ENCODE measurements around the gene GNL1. TPM values are rescaled to one million over a fixed set of nuclear protein-coding genes. Genes with fewer than 3 reads are reported as not detected.

GNL1 gene
- polyA plus RNA-seq, 1 of the 3 experiments (the other 2 are of a cell fraction) = 36.4 TPM

DNA sequence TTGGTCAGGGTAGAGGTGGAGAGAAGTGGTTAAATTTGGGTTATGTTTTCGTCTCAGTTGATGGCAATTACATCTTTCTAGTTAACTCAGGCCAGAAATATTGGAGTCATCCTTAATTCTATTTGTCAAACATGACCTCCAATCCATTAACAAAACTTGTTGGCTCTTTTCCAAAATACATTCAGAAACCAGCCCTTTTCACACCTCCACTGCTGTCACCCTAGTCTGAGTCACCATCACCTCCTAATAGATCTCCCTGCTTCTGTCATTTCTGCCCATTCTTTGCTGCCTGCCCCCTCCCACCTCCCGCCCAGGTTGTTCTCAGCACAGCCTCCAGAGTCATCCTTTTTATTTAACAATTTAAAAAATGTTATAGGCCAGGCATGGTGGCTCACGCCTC, 12.0 kb upstream of the GNL1 start (continued):
- TF ChIP-seq, protein P1, sequence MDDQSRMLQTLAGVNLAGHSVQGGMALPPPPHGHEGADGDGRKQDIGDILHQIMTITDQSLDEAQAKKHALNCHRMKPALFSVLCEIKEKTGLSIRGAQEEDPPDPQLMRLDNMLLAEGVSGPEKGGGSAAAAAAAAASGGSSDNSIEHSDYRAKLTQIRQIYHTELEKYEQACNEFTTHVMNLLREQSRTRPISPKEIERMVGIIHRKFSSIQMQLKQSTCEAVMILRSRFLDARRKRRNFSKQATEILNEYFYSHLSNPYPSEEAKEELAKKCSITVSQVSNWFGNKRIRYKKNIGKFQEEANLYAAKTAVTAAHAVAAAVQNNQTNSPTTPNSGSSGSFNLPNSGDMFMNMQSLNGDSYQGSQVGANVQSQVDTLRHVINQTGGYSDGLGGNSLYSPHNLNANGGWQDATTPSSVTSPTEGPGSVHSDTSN (IDR thresholded peaks at IDR 0.05) = no peak
- no peak for TF ChIP-seq RAD21 (IDR thresholded peaks at IDR 0.05; ENCODE audit: low read length)
- no peak for TF ChIP-seq SMC3 (IDR thresholded peaks at IDR 0.05; ENCODE audit: low read depth, low read length)
- TF ChIP-seq GABPA (IDR thresholded peaks at IDR 0.05; ENCODE audit: low read depth) = no peak

DNA sequence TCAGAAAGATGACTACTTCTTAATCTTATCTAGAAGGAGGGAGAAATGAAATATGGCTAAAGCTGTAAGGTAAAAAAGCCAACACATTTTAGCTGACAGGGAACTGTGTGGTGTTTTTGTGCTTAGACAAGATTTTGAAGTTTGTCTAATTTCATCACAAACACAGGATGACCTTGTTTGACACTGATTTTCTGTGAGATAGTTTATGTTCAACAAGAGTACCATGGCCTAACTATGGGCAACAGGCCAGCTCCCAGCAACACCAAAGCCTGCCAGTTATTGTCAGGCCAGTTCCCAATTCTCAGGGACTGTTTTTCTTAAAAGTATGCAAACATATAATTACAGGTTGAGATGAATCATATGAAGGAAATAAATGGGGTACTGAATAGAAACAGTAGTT, 9.5 kb upstream of the GNL1 start:
- TF ChIP-seq EZH2phosphoT487 (IDR thresholded peaks at IDR 0.05; ENCODE audit: borderline replicate concordance, low read depth) (no peak), FOXM1 (IDR thresholded peaks at IDR 0.05; ENCODE audit: low read depth) (no peak), MXI1 (IDR thresholded peaks at IDR 0.05; ENCODE audit: low read depth, low read length) (no peak), TEAD4 (IDR thresholded peaks at IDR 0.05; ENCODE audit: borderline replicate concordance, insufficient read depth) (no peak), NRF1 (IDR thresholded peaks at IDR 0.05; ENCODE audit: low read depth, low read length) (no peak), CHD2 (IDR thresholded peaks at IDR 0.05; ENCODE audit: low read length, partially characterized antibody) (no peak), TAF1 (IDR thresholded peaks at IDR 0.05; ENCODE audit: borderline replicate concordance, low read depth, low read length) (no peak), RCOR1 (IDR thresholded peaks at IDR 0.05; ENCODE audit: low read length) (no peak), JUND (IDR thresholded peaks at IDR 0.05) (no peak), RXRA (IDR thresholded peaks at IDR 0.05; ENCODE audit: borderline replicate concordance, low read depth) (no peak), RFX5 (IDR thresholded peaks at IDR 0.05; ENCODE audit: low read length) (no peak), NFIC (IDR thresholded peaks at IDR 0.05; ENCODE audit: borderline replicate concordance) (no peak), FOXJ3 (CRISPR knock-in tag; IDR thresholded peaks at IDR 0.05) (no peak)
- TF ChIP-seq, protein P1 (IDR thresholded peaks at IDR 0.05) = no peak
- TF ChIP-seq, protein P2, sequence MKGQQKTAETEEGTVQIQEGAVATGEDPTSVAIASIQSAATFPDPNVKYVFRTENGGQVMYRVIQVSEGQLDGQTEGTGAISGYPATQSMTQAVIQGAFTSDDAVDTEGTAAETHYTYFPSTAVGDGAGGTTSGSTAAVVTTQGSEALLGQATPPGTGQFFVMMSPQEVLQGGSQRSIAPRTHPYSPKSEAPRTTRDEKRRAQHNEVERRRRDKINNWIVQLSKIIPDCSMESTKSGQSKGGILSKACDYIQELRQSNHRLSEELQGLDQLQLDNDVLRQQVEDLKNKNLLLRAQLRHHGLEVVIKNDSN (IDR thresholded peaks at IDR 0.05; ENCODE audit: borderline replicate concordance, low read depth) = no peak
- TF ChIP-seq, protein P3, sequence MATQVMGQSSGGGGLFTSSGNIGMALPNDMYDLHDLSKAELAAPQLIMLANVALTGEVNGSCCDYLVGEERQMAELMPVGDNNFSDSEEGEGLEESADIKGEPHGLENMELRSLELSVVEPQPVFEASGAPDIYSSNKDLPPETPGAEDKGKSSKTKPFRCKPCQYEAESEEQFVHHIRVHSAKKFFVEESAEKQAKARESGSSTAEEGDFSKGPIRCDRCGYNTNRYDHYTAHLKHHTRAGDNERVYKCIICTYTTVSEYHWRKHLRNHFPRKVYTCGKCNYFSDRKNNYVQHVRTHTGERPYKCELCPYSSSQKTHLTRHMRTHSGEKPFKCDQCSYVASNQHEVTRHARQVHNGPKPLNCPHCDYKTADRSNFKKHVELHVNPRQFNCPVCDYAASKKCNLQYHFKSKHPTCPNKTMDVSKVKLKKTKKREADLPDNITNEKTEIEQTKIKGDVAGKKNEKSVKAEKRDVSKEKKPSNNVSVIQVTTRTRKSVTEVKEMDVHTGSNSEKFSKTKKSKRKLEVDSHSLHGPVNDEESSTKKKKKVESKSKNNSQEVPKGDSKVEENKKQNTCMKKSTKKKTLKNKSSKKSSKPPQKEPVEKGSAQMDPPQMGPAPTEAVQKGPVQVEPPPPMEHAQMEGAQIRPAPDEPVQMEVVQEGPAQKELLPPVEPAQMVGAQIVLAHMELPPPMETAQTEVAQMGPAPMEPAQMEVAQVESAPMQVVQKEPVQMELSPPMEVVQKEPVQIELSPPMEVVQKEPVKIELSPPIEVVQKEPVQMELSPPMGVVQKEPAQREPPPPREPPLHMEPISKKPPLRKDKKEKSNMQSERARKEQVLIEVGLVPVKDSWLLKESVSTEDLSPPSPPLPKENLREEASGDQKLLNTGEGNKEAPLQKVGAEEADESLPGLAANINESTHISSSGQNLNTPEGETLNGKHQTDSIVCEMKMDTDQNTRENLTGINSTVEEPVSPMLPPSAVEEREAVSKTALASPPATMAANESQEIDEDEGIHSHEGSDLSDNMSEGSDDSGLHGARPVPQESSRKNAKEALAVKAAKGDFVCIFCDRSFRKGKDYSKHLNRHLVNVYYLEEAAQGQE (IDR thresholded peaks at IDR 0.05; ENCODE audit: low read depth, low read length) = no peak
- TF ChIP-seq, protein P4, sequence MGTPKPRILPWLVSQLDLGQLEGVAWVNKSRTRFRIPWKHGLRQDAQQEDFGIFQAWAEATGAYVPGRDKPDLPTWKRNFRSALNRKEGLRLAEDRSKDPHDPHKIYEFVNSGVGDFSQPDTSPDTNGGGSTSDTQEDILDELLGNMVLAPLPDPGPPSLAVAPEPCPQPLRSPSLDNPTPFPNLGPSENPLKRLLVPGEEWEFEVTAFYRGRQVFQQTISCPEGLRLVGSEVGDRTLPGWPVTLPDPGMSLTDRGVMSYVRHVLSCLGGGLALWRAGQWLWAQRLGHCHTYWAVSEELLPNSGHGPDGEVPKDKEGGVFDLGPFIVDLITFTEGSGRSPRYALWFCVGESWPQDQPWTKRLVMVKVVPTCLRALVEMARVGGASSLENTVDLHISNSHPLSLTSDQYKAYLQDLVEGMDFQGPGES (IDR thresholded peaks at IDR 0.05; ENCODE audit: low read depth, low read length) = no peak
- TF ChIP-seq, protein P5, sequence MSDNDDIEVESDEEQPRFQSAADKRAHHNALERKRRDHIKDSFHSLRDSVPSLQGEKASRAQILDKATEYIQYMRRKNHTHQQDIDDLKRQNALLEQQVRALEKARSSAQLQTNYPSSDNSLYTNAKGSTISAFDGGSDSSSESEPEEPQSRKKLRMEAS (IDR thresholded peaks at IDR 0.05; ENCODE audit: low read depth) = no peak
- ChIA-PET CTCF (interaction anchor here (1.0 to 2.4 kb wide), 4 partner anchors 9 to 32 kb away, joined by 3 to 16 read pairs (median 6); no protein-coding TSS in a partner anchor), POLR2A (interaction anchor here (0.5 to 2.0 kb wide), 2 partner anchors 8 to 66 kb away, joined by 4 to 8 read pairs; partner anchors contain the start of gene PRR3)
- no peak overlapping the region for H3K27ac ChIP-seq (ENCODE audit: low read depth in 2 of 2, low read length in 1 of 2)
- H3K27me3 ChIP-seq (ENCODE audit: insufficient read depth) = no peaks in the 10 kb centered on the region
- peaks cover 0 to 9% of the 10 kb centered on the region in 2 experiments; a peak in 1 of 4 replicates for H3K4me1 ChIP-seq (ENCODE audit: control insufficient read depth in 1 of 2, insufficient read depth in 2 of 2, low read depth in 1 of 2, low read length in 1 of 2)
- no peak overlapping the region for H3K9ac ChIP-seq
- H3K9me3 ChIP-seq = no peaks in the 10 kb centered on the region
- no peak overlapping the region for H3K4me2 ChIP-seq
- DNase-seq = no peak
- H4K20me1 ChIP-seq (ENCODE audit: insufficient read depth) = no peaks in the 10 kb centered on the region
- H3K79me2 ChIP-seq (ENCODE audit: insufficient read depth) = no peaks in the 10 kb centered on the region
- H3K36me3 ChIP-seq (replicated peaks in 1 of 2; ENCODE audit: control insufficient read depth in 1 of 2, insufficient read depth in 2 of 2, low read length in 1 of 2) = peaks cover 12 to 30% of the 10 kb centered on the region in 2 experiments
- H2AFZ ChIP-seq (ENCODE audit: low read depth) = no peak overlapping the region
- peaks cover 16% of the 10 kb centered on the region for H3F3A ChIP-seq (replicated peaks; ENCODE audit: insufficient read depth)
- no peak overlapping the region for H3K4me3 ChIP-seq (ENCODE audit: low read depth in 2 of 2, low read length in 1 of 2)
- H3K9me2 ChIP-seq = no peaks in the 10 kb centered on the region

All from SK-N-SH (cell line).